Suprapubic skin (tissue), 3 donors: ENCODE results near the gene OLFML2A.

Experiments used
- POLR2A ChIP-seq, 2 donors: fragments of 450-650 bp; IDR thresholded peaks; one replicate each; pipeline ENCODE4 v1.6.1; 2017; ENCODE audit warnings: antibody characterized with exemption in 2 of 2, mild to moderate bottlenecking in 2 of 2, moderate library complexity in 2 of 2
- TF ChIP-seq, protein P1 (sequence below), 2 donors: fragments of 200-600 bp in 1 of 2; fragments of 450-650 bp in 1 of 2; sonication (generic) in 1 of 2; IDR thresholded peaks; one replicate each; pipeline ENCODE4 v1.5.1; 2016 to 2019; ENCODE audit warnings: antibody characterized with exemption in 2 of 2, mild to moderate bottlenecking in 1 of 2, moderate library complexity in 1 of 2

DNA sequence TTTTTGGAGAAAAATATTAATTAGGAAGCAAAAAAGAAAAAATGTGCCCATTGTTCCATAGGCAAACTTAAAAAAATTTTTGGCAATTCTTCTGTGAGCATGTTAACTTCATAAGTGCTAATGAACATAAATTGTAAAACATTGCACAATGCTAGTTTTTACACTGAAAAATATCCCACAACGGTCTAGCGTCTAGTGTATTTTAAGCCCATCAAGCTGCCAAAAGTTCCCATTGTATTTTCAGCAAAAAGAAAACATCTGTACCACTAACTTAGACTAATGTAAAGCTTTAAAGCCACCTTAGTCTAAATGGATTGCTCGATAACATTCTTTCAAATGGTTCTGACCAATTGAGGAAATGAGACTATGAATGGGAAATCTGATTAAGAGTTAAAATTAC is 8.6 kb upstream of the OLFML2A start:
- TF ChIP-seq, protein P1, sequence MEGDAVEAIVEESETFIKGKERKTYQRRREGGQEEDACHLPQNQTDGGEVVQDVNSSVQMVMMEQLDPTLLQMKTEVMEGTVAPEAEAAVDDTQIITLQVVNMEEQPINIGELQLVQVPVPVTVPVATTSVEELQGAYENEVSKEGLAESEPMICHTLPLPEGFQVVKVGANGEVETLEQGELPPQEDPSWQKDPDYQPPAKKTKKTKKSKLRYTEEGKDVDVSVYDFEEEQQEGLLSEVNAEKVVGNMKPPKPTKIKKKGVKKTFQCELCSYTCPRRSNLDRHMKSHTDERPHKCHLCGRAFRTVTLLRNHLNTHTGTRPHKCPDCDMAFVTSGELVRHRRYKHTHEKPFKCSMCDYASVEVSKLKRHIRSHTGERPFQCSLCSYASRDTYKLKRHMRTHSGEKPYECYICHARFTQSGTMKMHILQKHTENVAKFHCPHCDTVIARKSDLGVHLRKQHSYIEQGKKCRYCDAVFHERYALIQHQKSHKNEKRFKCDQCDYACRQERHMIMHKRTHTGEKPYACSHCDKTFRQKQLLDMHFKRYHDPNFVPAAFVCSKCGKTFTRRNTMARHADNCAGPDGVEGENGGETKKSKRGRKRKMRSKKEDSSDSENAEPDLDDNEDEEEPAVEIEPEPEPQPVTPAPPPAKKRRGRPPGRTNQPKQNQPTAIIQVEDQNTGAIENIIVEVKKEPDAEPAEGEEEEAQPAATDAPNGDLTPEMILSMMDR (IDR thresholded peaks at IDR 0.05) = no peak
- TF ChIP-seq POLR2A (IDR thresholded peaks at IDR 0.05) = no peak
